Prostate gland (tissue), 2 donors: ENCODE measurements around the gene NOTCH4. TPM values are rescaled to one million over a fixed set of nuclear protein-coding genes. Genes with fewer than 3 reads are reported as not detected.

ENCODE experiments used
- DNase-seq: peaks from one replicate; pipeline ENCODE4 v3.0.0-alpha.2; 2019; ENCODE audit warnings: low spot score
- H3K27ac ChIP-seq, 2 donors: fragments of 200-600 bp; sonication (generic); 2 replicates each; pipeline ENCODE4 v1.5.1; 2017 to 2019
- H3K27me3 ChIP-seq: fragments of 200-600 bp; sonication (generic); replicated peaks from 2 replicates; pipeline ENCODE4 v1.5.1; 2019; ENCODE audit not compliant: insufficient read depth
- H3K36me3 ChIP-seq, 2 donors: fragments of 200-600 bp; sonication (generic); 1 replicate in 1 of 2; 2 replicates in 1 of 2; pipeline versions ENCODE4 v1.5.1 to v1.8.1; 2017 to 2019
- H3K4me1 ChIP-seq: fragments of 200-600 bp; sonication (generic); replicated peaks from 2 replicates; pipeline ENCODE4 v1.5.1; 2019
- H3K4me3 ChIP-seq, 2 donors: fragments of 200-600 bp; sonication (generic); 2 replicates each; pipeline ENCODE4 v1.5.1; 2017 to 2019
- H3K9me3 ChIP-seq: fragments of 200-600 bp; sonication (generic); 2 replicates; pipeline ENCODE4 v1.5.1; 2017
- CTCF ChIP-seq, 4 experiments: fragments of 200-600 bp in 2 of 4; fragments of 450-650 bp in 2 of 4; sonication (generic) in 2 of 4; IDR thresholded peaks; 1 replicate in 3 of 4; 2 replicates in 1 of 4; pipeline ENCODE4 v1.5.1; 2016 to 2019; ENCODE audit warnings: antibody characterized with exemption in 4 of 4, mild to moderate bottlenecking in 2 of 4, moderate library complexity in 2 of 4
- POLR2A ChIP-seq: fragments of 450-650 bp; IDR thresholded peaks from one replicate; pipeline ENCODE4 v1.6.1; 2016; ENCODE audit warnings: antibody characterized with exemption, mild to moderate bottlenecking
- POLR2AphosphoS5 ChIP-seq: sonication (generic); formaldehyde crosslinking; IDR thresholded peaks from one replicate; pipeline ENCODE4 v1.6.1; 2017; ENCODE audit warnings: antibody characterized with exemption
- WGBS: methylation state at CpG from one replicate; pipeline ENCODE4 v1.1.5; 2018; 5-methylcytosine and 5-hydroxymethylcytosine counted together
- intact Hi-C: fragments of 100-400 bp; cut with DNase I; formaldehyde crosslinking; loops from one replicate; pipeline ENCODE4 v1.14.2; 2022
- total RNA-seq, 2 donors: library from RNA; depleted of rRNA; stranded (reverse); fragments of >200 nt; gene quantifications; one replicate each; pipeline ENCODE4 v1.1.0, GENCODE V29; 2016

NOTCH4 gene
- total RNA-seq, 2 donors from 2014 or later = 14.6 to 18.2 TPM

GRCh38 chr6:32200711-32201475 lies 23.0 kb downstream of the NOTCH4 start:
- Histone ChIP-seq H3K36me3 (no peaks in the 10 kb centered on the region), H3K27me3 (no peaks in the 10 kb centered on the region), H3K4me1 (no peaks in the 10 kb centered on the region), H3K9me3 (no peaks in the 10 kb centered on the region), H3K27ac (no peak overlapping the region), H3K4me3 (no peak overlapping the region)
- intact Hi-C loops = no loop called here
- TF ChIP-seq CTCF (IDR thresholded peaks at IDR 0.05) (no peak), POLR2A (no peak), POLR2AphosphoS5 (no peak)
- 92% methylated on average over 13 of the region's 13 CpGs for WGBS
- DNase-seq = no peak

- H3K9me3 ChIP-seq = no peaks in the 10 kb centered on the region
- no peak overlapping the region for H3K27ac ChIP-seq
- H3K4me1 ChIP-seq = no peaks in the 10 kb centered on the region
- H3K4me3 ChIP-seq = no peak overlapping the region
- no peaks in the 10 kb centered on the region for H3K36me3 ChIP-seq
- TF ChIP-seq POLR2A = no peak
- TF ChIP-seq CTCF (IDR thresholded peaks at IDR 0.05) = no peak
- no peak for TF ChIP-seq POLR2AphosphoS5
- no peaks in the 10 kb centered on the region for H3K27me3 ChIP-seq
- intact Hi-C loops = loop anchor here (5.0 kb wide), 1 partner anchor 773 kb away; no protein-coding TSS in a partner anchor
- DNase-seq = no peak
- 90% methylated on average over 17 of the region's 17 CpGs for WGBS
These were observed 25.0 kb downstream of the NOTCH4 start for GRCh38 chr6:32198866-32199265.

GRCh38 chr6:32198345-32198696 lies 25.5 kb downstream of the NOTCH4 start:
- no peak overlapping the region for H3K4me3 ChIP-seq
- no peaks in the 10 kb centered on the region for H3K4me1 ChIP-seq
- TF ChIP-seq POLR2A (no peak), CTCF (IDR thresholded peaks at IDR 0.05) (no peak), POLR2AphosphoS5 (no peak)
- H3K9me3 ChIP-seq = no peaks in the 10 kb centered on the region
- H3K27ac ChIP-seq = no peak overlapping the region
- no peaks in the 10 kb centered on the region for H3K27me3 ChIP-seq
- H3K36me3 ChIP-seq = no peaks in the 10 kb centered on the region
- DNase-seq = no peak
- intact Hi-C loops = loop anchor here (5.0 kb wide), 1 partner anchor 774 kb away; no protein-coding TSS in a partner anchor
- 71% methylated on average over 3 of the region's 3 CpGs for WGBS

GRCh38 chr6:32196682-32197616 lies 26.9 kb downstream of the NOTCH4 start:
- Histone ChIP-seq H3K36me3 (no peaks in the 10 kb centered on the region), H3K4me1 (no peaks in the 10 kb centered on the region), H3K27ac (peak overlapping the region; percentile 99), H3K4me3 (peak overlapping the region; percentile 57 to 63), H3K9me3 (no peaks in the 10 kb centered on the region), H3K27me3 (no peaks in the 10 kb centered on the region)
- no peak for DNase-seq
- 22% methylated on average over 28 of the region's 28 CpGs for WGBS
- intact Hi-C loops = loop anchor here (5.0 kb wide), 1 partner anchor 775 kb away; no protein-coding TSS in a partner anchor
- TF ChIP-seq CTCF (IDR thresholded peaks at IDR 0.05) (no peak), POLR2AphosphoS5 (no peak), POLR2A (peak; percentile 12)
